Keratinocyte (primary cell): ENCODE data around the gene SYTL2.

Source experiments
- CTCF ChIP-seq, 3 experiments: IDR thresholded peaks in 1 of 3; conservative IDR thresholded peaks in 1 of 3; optimal IDR thresholded peaks in 1 of 3; 2 replicates in 2 of 3; 3 replicates in 1 of 3; pipeline versions ENCODE3 to v1.5.1; 2011; ENCODE audit warnings: low read length in 3 of 3, mild to moderate bottlenecking in 3 of 3, moderate library complexity in 2 of 3, control low read depth in 1 of 3, inconsistent platforms in 1 of 3; ENCODE audit not compliant: insufficient read depth in 2 of 3; ENCODE audit errors: extremely low read depth in 1 of 3
- EZH2 ChIP-seq: IDR thresholded peaks from one replicate; pipeline ENCODE4 v1.6.1; 2012; ENCODE audit warnings: inconsistent platforms, mild to moderate bottlenecking, low read length, moderate library complexity

- TF ChIP-seq CTCF (optimal IDR thresholded peaks at IDR 0.05 in 1 of 3, IDR thresholded peaks at IDR 0.05 in 1 of 3, conservative IDR thresholded peaks at IDR 0.05 in 1 of 3; ENCODE audit: extremely low read depth in 1 of 3, insufficient read depth in 2 of 3, low read length in 3 of 3) (no peak), EZH2 (no peak)
These were observed 61.6 kb downstream of the SYTL2 start for GRCh38 chr11:85749287-85749834.
